SK-N-SH treated with all-trans-retinoic acid at 6 μM for 48 hours (cell line): ENCODE results near the gene TBCA.

Source experiments
- ATAC-seq: fragments of 200-7000 bp; cut with Tn5 transposase; 3 replicates; pipeline ENCODE4 v1.9.1; 2020; ENCODE audit warnings: mild to moderate bottlenecking, moderate library complexity
- ARNTL ChIP-seq: fragments of 450-650 bp; formaldehyde crosslinking; IDR thresholded peaks from 2 replicates; pipeline ENCODE4 v1.5.0; 2020; ENCODE audit warnings: low read depth, mild to moderate bottlenecking, moderate library complexity, borderline replicate concordance
- BACH2 ChIP-seq: fragments of 250-450 bp; sonication (Bioruptor Pico); IDR thresholded peaks from 2 replicates; pipeline ENCODE4 v1.9.0; 2021; ENCODE audit warnings: mild to moderate bottlenecking, borderline replicate concordance
- ESRRG ChIP-seq: fragments of 250-450 bp; sonication (Bioruptor Pico); IDR thresholded peaks from 2 replicates; pipeline ENCODE4 v1.6.1; 2021; ENCODE audit warnings: mild to moderate bottlenecking
- GLIS3 ChIP-seq: fragments of 250-450 bp; sonication (Bioruptor Pico); IDR thresholded peaks from 2 replicates; pipeline ENCODE4 v1.5.0; 2020; ENCODE audit warnings: mild to moderate bottlenecking, moderate library complexity
- ISL1 ChIP-seq: fragments of 250-450 bp; sonication (Bioruptor Pico); IDR thresholded peaks from 2 replicates; pipeline ENCODE4 v2.1.2; 2022; ENCODE audit warnings: mild to moderate bottlenecking, moderate library complexity
- OSR1 ChIP-seq: fragments of 250-450 bp; sonication (Bioruptor Pico); IDR thresholded peaks from 2 replicates; pipeline ENCODE4 v1.8.0; 2022; ENCODE audit warnings: moderate library complexity, mild to moderate bottlenecking, inconsistent platforms
- PPARA ChIP-seq: fragments of 250-450 bp; sonication (Bioruptor Pico); IDR thresholded peaks from 2 replicates; pipeline ENCODE4 v1.5.0; 2020; ENCODE audit warnings: mild to moderate bottlenecking, borderline replicate concordance
- SNAI2 ChIP-seq: fragments of 250-450 bp; sonication (Bioruptor Pico); IDR thresholded peaks from 2 replicates; pipeline ENCODE4 v1.5.0; 2020; ENCODE audit warnings: mild to moderate bottlenecking, moderate library complexity
- ZC3H10 ChIP-seq: fragments of 250-450 bp; sonication (Bioruptor Pico); IDR thresholded peaks from 2 replicates; pipeline ENCODE4 v1.5.1; 2021; ENCODE audit warnings: mild to moderate bottlenecking, moderate library complexity
- ZFP3 ChIP-seq: fragments of 250-450 bp; sonication (Bioruptor Pico); IDR thresholded peaks from 2 replicates; pipeline ENCODE4 v1.5.0; 2020; ENCODE audit warnings: mild to moderate bottlenecking, moderate library complexity
- ZFP30 ChIP-seq: fragments of 450-650 bp; formaldehyde crosslinking; IDR thresholded peaks from 2 replicates; pipeline ENCODE4 v1.5.0; 2022; ENCODE audit warnings: mild to moderate bottlenecking, moderate library complexity
- ZNF565 ChIP-seq: fragments of 450-650 bp; formaldehyde crosslinking; conservative IDR thresholded peaks from 2 replicates; pipeline ENCODE4 v1.5.0; 2020; ENCODE audit warnings: low read depth, mild to moderate bottlenecking, moderate library complexity
- ZNF70 ChIP-seq: fragments of 450-650 bp; formaldehyde crosslinking; IDR thresholded peaks from 2 replicates; pipeline ENCODE4 v1.5.0; 2020; ENCODE audit warnings: mild to moderate bottlenecking, moderate library complexity
- ZNF8 ChIP-seq: fragments of 450-650 bp; formaldehyde crosslinking; IDR thresholded peaks from 2 replicates; pipeline ENCODE4 v1.5.0; 2020; ENCODE audit warnings: mild to moderate bottlenecking, moderate library complexity
- TF ChIP-seq, protein P1 (sequence below): fragments of 250-450 bp; sonication (Bioruptor Pico); IDR thresholded peaks from 2 replicates; pipeline ENCODE4 v1.5.1; 2020; ENCODE audit warnings: low read depth, mild to moderate bottlenecking, moderate library complexity
- TF ChIP-seq, protein P2 (sequence below): fragments of 250-450 bp; sonication (Bioruptor Pico); IDR thresholded peaks from 2 replicates; pipeline ENCODE4 v1.8.0; 2021; ENCODE audit warnings: low read depth, mild to moderate bottlenecking, moderate library complexity, borderline replicate concordance
- TF ChIP-seq, protein P3 (sequence below): fragments of 250-450 bp; sonication (Bioruptor Pico); IDR thresholded peaks from 2 replicates; pipeline ENCODE4 v1.8.0; 2020; ENCODE audit warnings: mild to moderate bottlenecking, moderate library complexity, borderline replicate concordance
- TF ChIP-seq, protein P4 (sequence below): fragments of 250-450 bp; sonication (Bioruptor Pico); IDR thresholded peaks from 2 replicates; pipeline ENCODE4 v1.5.0; 2020; ENCODE audit warnings: mild to moderate bottlenecking, moderate library complexity

The TBCA gene

DNA sequence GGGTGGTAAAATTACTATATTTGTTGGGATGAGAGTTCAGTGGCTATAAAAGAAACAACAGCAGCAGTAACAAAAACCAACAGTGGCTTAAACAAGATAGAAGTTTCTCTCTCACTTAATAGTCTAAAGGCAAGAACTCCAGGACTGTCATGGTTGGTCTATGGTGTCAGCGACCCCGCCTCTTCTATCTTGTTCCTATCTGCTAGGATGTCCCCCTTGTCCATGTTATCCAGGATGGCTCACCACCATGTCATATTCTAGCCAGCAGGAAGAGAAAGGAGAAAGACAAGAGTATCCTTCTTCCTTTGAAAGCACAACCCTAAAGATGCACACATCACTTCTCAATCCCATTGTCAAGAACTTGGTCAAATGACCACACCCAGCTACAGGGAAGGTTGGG lies 126.4 kb downstream of the TBCA start:
- TF ChIP-seq, protein P1, sequence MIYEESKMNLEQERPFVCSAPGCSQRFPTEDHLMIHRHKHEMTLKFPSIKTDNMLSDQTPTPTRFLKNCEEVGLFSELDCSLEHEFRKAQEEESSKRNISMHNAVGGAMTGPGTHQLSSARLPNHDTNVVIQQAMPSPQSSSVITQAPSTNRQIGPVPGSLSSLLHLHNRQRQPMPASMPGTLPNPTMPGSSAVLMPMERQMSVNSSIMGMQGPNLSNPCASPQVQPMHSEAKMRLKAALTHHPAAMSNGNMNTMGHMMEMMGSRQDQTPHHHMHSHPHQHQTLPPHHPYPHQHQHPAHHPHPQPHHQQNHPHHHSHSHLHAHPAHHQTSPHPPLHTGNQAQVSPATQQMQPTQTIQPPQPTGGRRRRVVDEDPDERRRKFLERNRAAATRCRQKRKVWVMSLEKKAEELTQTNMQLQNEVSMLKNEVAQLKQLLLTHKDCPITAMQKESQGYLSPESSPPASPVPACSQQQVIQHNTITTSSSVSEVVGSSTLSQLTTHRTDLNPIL (CRISPR knock-in tag), result no peak
- TF ChIP-seq, protein P2, sequence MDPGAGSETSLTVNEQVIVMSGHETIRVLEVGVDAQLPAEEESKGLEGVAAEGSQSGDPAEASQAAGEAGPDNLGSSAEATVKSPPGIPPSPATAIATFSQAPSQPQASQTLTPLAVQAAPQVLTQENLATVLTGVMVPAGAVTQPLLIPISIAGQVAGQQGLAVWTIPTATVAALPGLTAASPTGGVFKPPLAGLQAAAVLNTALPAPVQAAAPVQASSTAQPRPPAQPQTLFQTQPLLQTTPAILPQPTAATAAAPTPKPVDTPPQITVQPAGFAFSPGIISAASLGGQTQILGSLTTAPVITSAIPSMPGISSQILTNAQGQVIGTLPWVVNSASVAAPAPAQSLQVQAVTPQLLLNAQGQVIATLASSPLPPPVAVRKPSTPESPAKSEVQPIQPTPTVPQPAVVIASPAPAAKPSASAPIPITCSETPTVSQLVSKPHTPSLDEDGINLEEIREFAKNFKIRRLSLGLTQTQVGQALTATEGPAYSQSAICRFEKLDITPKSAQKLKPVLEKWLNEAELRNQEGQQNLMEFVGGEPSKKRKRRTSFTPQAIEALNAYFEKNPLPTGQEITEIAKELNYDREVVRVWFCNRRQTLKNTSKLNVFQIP, result no peak
- TF ChIP-seq ZFP30 (CRISPR knock-in tag), result no peak
- no peak for TF ChIP-seq BACH2 (CRISPR knock-in tag)
- TF ChIP-seq ZC3H10, result no peak
- no peak for TF ChIP-seq ZFP3 (CRISPR knock-in tag)
- TF ChIP-seq OSR1 (CRISPR knock-in tag), result no peak
- TF ChIP-seq, protein P3, sequence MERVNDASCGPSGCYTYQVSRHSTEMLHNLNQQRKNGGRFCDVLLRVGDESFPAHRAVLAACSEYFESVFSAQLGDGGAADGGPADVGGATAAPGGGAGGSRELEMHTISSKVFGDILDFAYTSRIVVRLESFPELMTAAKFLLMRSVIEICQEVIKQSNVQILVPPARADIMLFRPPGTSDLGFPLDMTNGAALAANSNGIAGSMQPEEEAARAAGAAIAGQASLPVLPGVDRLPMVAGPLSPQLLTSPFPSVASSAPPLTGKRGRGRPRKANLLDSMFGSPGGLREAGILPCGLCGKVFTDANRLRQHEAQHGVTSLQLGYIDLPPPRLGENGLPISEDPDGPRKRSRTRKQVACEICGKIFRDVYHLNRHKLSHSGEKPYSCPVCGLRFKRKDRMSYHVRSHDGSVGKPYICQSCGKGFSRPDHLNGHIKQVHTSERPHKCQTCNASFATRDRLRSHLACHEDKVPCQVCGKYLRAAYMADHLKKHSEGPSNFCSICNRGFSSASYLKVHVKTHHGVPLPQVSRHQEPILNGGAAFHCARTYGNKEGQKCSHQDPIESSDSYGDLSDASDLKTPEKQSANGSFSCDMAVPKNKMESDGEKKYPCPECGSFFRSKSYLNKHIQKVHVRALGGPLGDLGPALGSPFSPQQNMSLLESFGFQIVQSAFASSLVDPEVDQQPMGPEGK (CRISPR knock-in tag), result no peak
- no peak for TF ChIP-seq ZNF8 (CRISPR knock-in tag)
- TF ChIP-seq ZNF70 (CRISPR knock-in tag), result no peak
- no peak for TF ChIP-seq ARNTL (CRISPR knock-in tag)
- no peak for TF ChIP-seq PPARA (CRISPR knock-in tag)
- no peak for TF ChIP-seq SNAI2 (CRISPR knock-in tag)
- TF ChIP-seq ESRRG, result no peak
- TF ChIP-seq, protein P4, sequence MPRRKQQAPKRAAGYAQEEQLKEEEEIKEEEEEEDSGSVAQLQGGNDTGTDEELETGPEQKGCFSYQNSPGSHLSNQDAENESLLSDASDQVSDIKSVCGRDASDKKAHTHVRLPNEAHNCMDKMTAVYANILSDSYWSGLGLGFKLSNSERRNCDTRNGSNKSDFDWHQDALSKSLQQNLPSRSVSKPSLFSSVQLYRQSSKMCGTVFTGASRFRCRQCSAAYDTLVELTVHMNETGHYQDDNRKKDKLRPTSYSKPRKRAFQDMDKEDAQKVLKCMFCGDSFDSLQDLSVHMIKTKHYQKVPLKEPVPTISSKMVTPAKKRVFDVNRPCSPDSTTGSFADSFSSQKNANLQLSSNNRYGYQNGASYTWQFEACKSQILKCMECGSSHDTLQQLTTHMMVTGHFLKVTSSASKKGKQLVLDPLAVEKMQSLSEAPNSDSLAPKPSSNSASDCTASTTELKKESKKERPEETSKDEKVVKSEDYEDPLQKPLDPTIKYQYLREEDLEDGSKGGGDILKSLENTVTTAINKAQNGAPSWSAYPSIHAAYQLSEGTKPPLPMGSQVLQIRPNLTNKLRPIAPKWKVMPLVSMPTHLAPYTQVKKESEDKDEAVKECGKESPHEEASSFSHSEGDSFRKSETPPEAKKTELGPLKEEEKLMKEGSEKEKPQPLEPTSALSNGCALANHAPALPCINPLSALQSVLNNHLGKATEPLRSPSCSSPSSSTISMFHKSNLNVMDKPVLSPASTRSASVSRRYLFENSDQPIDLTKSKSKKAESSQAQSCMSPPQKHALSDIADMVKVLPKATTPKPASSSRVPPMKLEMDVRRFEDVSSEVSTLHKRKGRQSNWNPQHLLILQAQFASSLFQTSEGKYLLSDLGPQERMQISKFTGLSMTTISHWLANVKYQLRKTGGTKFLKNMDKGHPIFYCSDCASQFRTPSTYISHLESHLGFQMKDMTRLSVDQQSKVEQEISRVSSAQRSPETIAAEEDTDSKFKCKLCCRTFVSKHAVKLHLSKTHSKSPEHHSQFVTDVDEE (CRISPR knock-in tag), result no peak
- no peak for TF ChIP-seq ZNF565 (CRISPR knock-in tag)
- TF ChIP-seq ISL1 (CRISPR knock-in tag), result no peak
- TF ChIP-seq GLIS3 (CRISPR knock-in tag), result no peak
- TF ChIP-seq, all 23 proteins: peak for 0
- ATAC-seq, result no peak

DNA sequence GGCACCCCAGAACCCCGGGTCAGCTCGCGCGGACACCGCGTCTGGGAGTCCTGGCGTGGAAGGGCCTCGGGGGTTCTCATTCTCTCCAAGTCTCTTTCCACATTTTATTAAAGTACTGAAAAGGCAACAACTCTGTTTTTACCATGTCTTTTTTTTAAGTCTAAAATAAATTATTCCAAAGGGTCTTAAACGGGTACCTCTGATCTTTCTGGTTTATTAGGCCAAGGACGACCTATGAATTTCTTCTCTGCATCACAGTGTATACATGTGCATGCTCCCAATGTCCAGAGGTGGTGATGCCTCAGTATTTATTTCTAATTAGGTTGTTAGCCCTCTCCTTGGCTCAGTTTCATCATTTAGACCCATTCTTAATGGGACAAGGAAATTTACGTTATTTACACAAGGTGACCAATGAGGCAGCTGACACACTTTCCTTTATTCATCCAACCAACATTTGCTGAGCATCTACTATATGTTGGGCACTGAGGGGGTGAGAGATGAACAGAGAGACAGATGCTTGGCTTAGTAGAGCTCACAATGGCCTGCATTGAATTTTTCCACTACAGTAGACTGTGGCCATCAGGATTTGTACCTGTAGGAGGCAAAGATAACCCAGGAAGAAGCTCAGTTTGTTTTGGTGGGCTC lies 130.0 kb downstream of the TBCA start:
- no peak for TF ChIP-seq BACH2 (CRISPR knock-in tag)
- TF ChIP-seq, protein P4 (CRISPR knock-in tag), result no peak
- no peak for TF ChIP-seq ZFP3 (CRISPR knock-in tag)
- no peak for TF ChIP-seq ZNF565 (CRISPR knock-in tag)
- TF ChIP-seq, protein P3 (CRISPR knock-in tag), result no peak

More for the DNA sequence above, 130.0 kb downstream of the TBCA start:
- ATAC-seq, result no peak
